PFSK-1 (cell line): ENCODE measurements around the gene FAM20C.

ENCODE experiments used
- FOXP2 ChIP-seq: optimal IDR thresholded peaks from 2 replicates; pipeline ENCODE3; 2011; ENCODE audit warnings: borderline replicate concordance, control low read depth, inconsistent platforms; ENCODE audit not compliant: insufficient read depth; ENCODE audit errors: extremely low read length, extremely low read depth
- POLR2AphosphoS5 ChIP-seq: IDR thresholded peaks from 2 replicates; pipeline ENCODE4 v1.6.1; 2012; ENCODE audit warnings: low read depth, mild to moderate bottlenecking, control low read depth, low read length, moderate library complexity
- REST ChIP-seq, 2 experiments: IDR thresholded peaks; 2 replicates each; pipeline versions ENCODE4 v1.6.1 to v1.8.0; 2011 to 2012; ENCODE audit warnings: low read depth in 2 of 2, low read length in 2 of 2, control low read depth in 1 of 2, inconsistent platforms in 1 of 2, mild to moderate bottlenecking in 1 of 2, moderate library complexity in 1 of 2; ENCODE audit not compliant: insufficient read depth in 1 of 2
- SIN3A ChIP-seq: IDR thresholded peaks from 2 replicates; pipeline ENCODE4 v1.6.1; 2012; ENCODE audit warnings: mild to moderate bottlenecking, low read length, moderate library complexity, borderline replicate concordance; ENCODE audit not compliant: insufficient read depth
- TAF1 ChIP-seq: IDR thresholded peaks from 2 replicates; pipeline ENCODE4 v1.6.1; 2012; ENCODE audit warnings: low read length, control low read depth, borderline replicate concordance; ENCODE audit not compliant: insufficient read depth

The FAM20C gene

GRCh38 chr7:272108-272615, 79.8 kb downstream of the FAM20C start:
- no peak for TF ChIP-seq SIN3A
- TF ChIP-seq REST (IDR thresholded peaks at IDR 0.05; ENCODE audit: insufficient read depth in 1 of 2, low read depth in 2 of 2, low read length in 2 of 2): no peak
- TF ChIP-seq FOXP2: no peak
- TF ChIP-seq POLR2AphosphoS5: no peak

- no peak for TF ChIP-seq REST (IDR thresholded peaks at IDR 0.05; ENCODE audit: insufficient read depth in 1 of 2, low read depth in 2 of 2, low read length in 2 of 2)
Measured at GRCh38 chr7:272631-273030, 80.3 kb downstream of the FAM20C start.

- TF ChIP-seq FOXP2: no peak
- TF ChIP-seq TAF1: no peak
- TF ChIP-seq REST (IDR thresholded peaks at IDR 0.05; ENCODE audit: insufficient read depth in 1 of 2, low read depth in 2 of 2, low read length in 2 of 2): no peak
- TF ChIP-seq POLR2AphosphoS5: no peak
- TF ChIP-seq SIN3A: no peak
Measured at GRCh38 chr7:273327-273726, 81.0 kb downstream of the FAM20C start.

GRCh38 chr7:274266-274665, 81.9 kb downstream of the FAM20C start:
- no peak for TF ChIP-seq SIN3A
- no peak for TF ChIP-seq TAF1
- no peak for TF ChIP-seq FOXP2
- TF ChIP-seq REST (IDR thresholded peaks at IDR 0.05; ENCODE audit: insufficient read depth in 1 of 2, low read depth in 2 of 2, low read length in 2 of 2): no peak
- no peak for TF ChIP-seq POLR2AphosphoS5

- no peak for TF ChIP-seq REST (IDR thresholded peaks at IDR 0.05; ENCODE audit: insufficient read depth in 1 of 2, low read depth in 2 of 2, low read length in 2 of 2)
- TF ChIP-seq FOXP2: no peak
- no peak for TF ChIP-seq SIN3A
- no peak for TF ChIP-seq POLR2AphosphoS5
- TF ChIP-seq TAF1: no peak
Measured at GRCh38 chr7:276230-276835, 84.0 kb downstream of the FAM20C start.
